ENCODE results near the gene PRICKLE3. TPM values are rescaled to one million over a fixed set of nuclear protein-coding genes. Genes with fewer than 3 reads are reported as not detected.

The PRICKLE3 gene
- polyA plus RNA-seq, 4 donors = 2.5 to 6.2 (median 4.6) TPM

DNA sequence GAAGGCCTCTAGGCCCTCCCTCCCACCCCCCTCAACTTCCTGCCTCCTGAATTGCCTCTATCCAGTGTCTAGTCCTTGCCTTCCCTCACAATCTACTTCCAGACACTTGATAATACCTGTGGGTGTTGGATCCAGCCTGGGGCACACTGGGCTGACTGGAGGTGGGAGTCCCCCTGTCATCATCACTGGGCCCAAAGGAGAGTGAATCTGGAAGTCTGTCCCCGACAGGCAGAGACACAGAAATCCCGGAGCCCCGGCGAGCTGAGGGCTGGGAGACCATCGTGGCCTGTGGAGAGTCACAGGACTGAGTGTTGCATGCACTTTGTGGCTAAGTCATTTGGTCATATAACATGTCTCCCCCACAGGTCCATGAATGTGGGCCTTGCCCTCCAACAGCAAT, 22.2 kb upstream of the PRICKLE3 start:
- DNase-seq (ENCODE audit: low read depth in 4 of 4, low spot score in 3 of 4) = no peak

DNA sequence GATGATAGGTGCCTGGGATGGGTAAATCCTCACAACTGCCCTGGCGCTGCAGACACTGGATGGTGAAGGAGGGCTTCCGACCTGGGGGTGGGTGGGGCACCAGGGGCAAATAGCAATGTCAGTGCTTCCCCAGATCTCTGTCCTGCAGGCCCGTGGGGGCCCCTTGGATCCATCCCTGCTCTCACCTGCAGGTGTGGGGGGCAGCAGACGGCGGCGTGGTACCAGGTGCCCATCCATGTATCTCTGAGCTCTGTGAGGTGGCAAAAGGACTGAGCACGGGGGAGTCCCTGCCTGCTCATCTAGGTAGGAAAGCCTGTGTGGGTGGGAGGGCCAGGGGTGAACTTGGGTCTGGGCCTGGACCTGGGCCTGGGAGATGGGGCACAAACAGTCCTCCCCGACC, 20.4 kb upstream of the PRICKLE3 start:
- no peak for DNase-seq (ENCODE audit: low read depth in 4 of 4, low spot score in 3 of 4)

GRCh38 chrX:49205443-49205842, 19.3 kb upstream of the PRICKLE3 start:
- DNase-seq (ENCODE audit: low read depth in 4 of 4, low spot score in 3 of 4) = no peak

DNA sequence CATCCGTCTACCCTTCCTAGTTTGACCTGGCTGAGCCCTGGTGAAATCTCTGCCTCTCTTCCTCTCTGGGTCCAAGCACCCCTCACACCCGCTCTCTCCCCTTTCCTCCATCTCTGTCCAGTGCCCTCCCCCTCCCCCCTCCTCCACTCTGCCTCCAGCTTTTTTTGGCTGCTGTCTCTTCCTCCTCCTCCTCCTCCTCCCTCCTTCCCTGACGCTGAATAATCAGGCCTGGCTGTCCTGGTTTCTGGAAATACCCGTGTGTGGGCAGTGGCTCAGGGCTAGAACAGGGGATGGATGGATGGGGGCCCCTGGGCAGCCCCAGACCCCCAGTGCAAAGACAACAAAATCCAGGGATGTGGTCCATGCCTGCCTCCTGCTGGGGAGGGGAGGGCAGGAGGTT, 18.5 kb upstream of the PRICKLE3 start:
- DNase-seq (ENCODE audit: low read depth in 4 of 4, low spot score in 3 of 4) = no peak

GRCh38 chrX:49204017-49204416, 17.8 kb upstream of the PRICKLE3 start:
- DNase-seq (ENCODE audit: low read depth in 4 of 4, low spot score in 3 of 4) = no peak

DNA sequence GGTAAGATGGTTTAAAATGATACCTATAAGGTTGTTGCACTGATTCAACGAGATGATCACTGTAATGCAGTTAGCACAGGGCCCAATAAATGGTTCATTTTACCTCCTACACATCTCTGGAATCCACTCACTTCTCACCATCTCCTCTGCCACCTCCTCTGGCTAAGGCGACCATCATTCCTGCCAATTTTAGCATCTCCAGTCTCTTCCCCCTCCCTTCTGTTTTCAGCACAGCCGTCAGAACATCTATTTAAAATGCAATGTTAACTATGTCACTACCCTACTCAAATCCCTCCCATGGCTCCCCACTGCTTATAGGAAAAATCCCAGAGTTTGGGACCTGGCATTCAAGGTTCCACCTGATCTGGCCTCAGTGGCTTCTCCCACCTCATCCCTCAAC, 17.4 kb upstream of the PRICKLE3 start:
- no peak for DNase-seq (ENCODE audit: low read depth in 4 of 4, low spot score in 3 of 4)

DNA sequence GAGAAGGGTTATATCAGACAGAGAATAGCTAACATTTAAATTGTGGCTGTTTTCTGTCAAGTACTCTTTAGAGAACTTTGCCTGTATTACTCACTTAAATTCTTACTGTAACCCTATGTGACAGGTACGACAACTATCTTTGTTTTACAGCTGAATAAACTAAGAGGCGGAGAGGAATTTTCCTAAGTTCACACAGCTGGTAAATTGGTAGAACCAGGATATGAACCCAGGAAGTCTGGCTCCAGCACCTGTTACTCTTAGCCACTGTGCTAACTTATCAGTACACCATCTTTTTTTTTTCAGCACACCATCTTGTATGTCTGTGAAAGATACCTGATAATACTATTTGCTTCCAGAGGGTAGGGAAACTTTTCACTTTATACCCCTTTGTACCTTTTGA, 15.8 kb upstream of the PRICKLE3 start:
- DNase-seq (ENCODE audit: low read depth in 4 of 4, low spot score in 3 of 4) = no peak

- DNase-seq (ENCODE audit: low read depth in 4 of 4, low spot score in 3 of 4) = peak; percentile 43 to 68 (median 63)
Observed at GRCh38 chrX:49199906-49200771, 14.0 kb upstream of the PRICKLE3 start, which contains the start of gene SYP. Gene SYP, minus strand, starts transcription at chrX:49200193. Its CDS starts 7 bp downstream, at chrX:49200186.

DNA sequence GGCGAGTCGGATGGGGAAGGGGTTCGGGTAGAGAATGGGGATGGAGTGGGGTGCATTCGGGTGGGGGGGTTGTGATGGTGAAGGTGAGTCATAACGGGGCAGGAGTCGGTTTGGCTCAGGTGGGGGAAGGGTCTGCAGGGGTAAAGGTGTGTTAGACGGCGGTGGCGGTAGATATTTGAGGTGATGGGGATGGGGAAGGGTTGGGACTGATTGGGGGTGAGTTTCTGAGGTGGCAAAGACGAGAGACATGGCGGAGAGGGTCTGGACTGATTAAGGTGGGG, 13.1 kb upstream of the PRICKLE3 start:
- no peak for DNase-seq (ENCODE audit: low read depth in 4 of 4, low spot score in 3 of 4)

GRCh38 chrX:49198540-49199314, 12.6 kb upstream of the PRICKLE3 start:
- DNase-seq (ENCODE audit: low read depth in 4 of 4, low spot score in 3 of 4) = no peak

- DNase-seq (ENCODE audit: low read depth in 4 of 4, low spot score in 3 of 4) = no peak
Observed at GRCh38 chrX:49197543-49198087, 11.4 kb upstream of the PRICKLE3 start.

- DNase-seq (ENCODE audit: low read depth in 4 of 4, low spot score in 3 of 4) = no peak
Observed at GRCh38 chrX:49193542-49193964, 7.4 kb upstream of the PRICKLE3 start.

- no peak for DNase-seq (ENCODE audit: low read depth in 4 of 4, low spot score in 3 of 4)
Observed at GRCh38 chrX:49192722-49193328, 6.7 kb upstream of the PRICKLE3 start.

GRCh38 chrX:49191574-49192011, 5.4 kb upstream of the PRICKLE3 start:
- DNase-seq (ENCODE audit: low read depth in 4 of 4, low spot score in 3 of 4) = no peak

DNA sequence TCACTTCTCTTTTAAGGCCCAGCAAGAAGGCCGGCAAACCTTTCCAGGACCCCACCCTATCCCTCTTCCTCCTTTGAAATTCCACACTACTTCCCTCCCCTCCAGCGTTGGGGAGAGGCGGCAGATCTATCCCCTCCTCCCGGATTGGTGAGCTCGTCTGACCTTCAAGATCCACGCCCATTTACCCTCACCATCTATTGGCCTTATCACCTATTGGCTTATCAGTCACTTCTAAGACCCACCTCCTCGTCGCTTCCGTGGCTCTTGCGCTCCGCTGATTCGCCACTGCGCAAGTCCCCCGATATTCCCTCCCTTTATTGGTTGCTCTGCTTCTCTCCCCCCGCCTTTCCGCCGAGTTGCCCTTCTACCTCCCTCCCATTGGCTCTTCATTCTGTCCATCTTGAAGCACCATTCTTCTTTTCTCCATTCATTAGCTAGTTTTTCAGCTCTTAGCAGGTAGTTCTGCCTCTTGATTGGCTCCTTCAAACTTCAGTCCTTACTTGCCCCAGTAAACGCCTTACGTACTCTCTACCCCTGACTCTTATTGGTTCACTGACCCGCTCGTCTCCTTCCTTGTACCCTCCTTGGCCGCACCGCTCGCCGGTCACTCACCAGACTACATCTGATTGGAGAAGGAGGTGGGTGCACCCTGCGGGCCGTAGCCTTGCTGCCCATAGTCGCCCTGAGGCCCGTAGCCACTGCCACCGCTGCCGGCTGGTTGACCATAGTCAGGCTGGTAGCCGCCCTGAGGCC, 4.8 kb upstream of the PRICKLE3 start:
- peak; percentile 86 to 93 (median 91) for DNase-seq (ENCODE audit: low read depth in 4 of 4, low spot score in 3 of 4)

DNA sequence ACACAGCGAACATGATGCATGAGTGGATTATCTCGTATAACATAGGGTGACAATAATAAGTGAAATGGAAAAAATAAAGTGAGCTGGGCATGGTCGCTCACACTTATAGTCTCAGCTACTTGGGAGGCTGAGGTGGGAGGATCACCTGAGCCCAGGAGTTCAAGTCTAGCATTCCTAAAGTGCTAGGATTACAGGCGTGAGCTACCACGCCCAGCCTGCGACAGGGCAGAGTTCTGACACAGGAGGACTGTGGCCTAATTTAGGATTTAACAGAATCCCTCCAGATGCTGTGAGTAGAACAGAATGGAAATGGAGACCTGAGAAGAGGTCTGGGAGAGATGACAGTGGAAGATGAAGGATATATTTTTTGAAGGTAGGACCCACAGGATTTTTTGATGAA, 3.4 kb upstream of the PRICKLE3 start:
- DNase-seq (ENCODE audit: low read depth in 4 of 4, low spot score in 3 of 4) = no peak

DNA sequence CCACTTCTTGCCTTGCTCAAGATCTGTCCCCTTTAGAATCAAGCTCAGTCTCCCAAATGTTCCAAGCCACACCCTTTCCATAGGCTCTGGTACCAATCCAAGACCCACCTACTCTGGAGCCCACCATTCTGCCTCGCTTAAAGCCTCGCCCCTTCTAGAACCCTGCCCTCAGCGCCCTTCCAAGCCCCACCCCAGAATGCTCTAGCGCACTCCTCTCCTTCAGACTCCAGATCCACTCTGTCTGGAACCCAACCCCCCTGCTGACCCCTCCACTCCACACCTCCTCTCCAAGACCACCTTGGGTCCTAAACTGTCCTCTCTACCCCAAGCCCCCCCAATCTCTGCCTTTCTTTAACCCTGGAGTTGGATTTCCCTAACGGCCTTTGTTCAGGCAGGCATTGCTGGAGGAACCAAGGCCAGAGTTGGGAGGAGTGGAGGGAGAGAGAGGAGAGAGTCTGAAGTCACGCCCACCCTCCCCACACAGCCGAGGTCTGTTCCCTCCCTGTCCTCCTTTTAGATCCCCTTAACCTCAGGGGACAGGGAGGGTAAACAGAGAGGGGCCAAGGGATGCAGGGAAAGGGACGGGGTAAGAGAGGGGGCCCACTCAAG, 2.4 kb upstream of the PRICKLE3 start:
- no peak for DNase-seq (ENCODE audit: low read depth in 4 of 4, low spot score in 3 of 4)

GRCh38 chrX:49187526-49187925, 1.4 kb upstream of the PRICKLE3 start:
- DNase-seq (ENCODE audit: low read depth in 4 of 4, low spot score in 3 of 4) = no peak

- DNase-seq (ENCODE audit: low read depth in 4 of 4, low spot score in 3 of 4) = no peak
Observed at GRCh38 chrX:49187028-49187394, 838 bp upstream of the PRICKLE3 start.
